Hematopoietic multipotent progenitor cell treated with erythropoietin and hydrocortisone succinate and interleukin-3 and kit ligand, for 6 days (in vitro differentiated cells): ENCODE results near the gene CDK2AP2.
A peak's percentile ranks its signal among the peaks of the same experiment; 100 is the strongest.
"Not testable (repeated sequence)": the region's sequence is repeated elsewhere in the genome, so short reads cannot be mapped to it uniquely, and the experiment has no call there.

ENCODE experiments used
- DNase-seq: peaks from one replicate; pipeline ENCODE4 v3.0.0-alpha.2; 2015

CDK2AP2 gene, protein sequence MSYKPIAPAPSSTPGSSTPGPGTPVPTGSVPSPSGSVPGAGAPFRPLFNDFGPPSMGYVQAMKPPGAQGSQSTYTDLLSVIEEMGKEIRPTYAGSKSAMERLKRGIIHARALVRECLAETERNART

DNA sequence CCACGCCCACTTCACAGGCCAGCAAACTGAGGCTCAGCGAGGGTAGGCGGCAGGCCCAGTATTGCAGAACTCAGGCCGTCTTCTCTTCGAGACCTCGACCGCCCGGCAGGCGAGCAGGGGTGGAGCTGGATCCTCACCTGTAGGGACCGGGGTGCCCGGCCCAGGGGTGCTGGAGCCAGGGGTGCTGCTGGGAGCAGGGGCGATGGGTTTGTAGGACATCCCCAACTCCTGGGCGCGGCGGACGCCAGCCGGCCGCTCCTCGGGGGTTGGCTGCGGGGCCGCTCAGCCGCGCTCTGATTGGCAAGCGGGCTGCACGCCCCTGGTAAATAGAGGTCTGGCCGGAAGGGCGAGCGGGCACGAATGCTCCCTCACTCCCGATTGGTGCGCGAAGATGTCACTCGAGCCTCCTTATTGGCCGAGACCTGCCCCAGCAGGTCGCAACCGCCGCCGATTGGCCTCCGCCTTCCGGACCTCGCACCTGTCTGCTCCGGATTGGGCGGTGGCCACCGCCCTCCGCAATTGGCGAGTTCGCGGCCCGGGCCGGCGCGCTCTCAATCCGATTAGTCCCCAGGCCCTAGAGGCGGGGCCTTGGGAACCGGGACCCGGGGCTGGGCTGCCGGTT lies at the start of gene CDK2AP2:
Gene CDK2AP2 (minus strand): TSS at position 299 of the 622 bp plus-strand sequence. CDS start 80 bp downstream, at position 219.
- DNase-seq, result peak; percentile 99

DNA sequence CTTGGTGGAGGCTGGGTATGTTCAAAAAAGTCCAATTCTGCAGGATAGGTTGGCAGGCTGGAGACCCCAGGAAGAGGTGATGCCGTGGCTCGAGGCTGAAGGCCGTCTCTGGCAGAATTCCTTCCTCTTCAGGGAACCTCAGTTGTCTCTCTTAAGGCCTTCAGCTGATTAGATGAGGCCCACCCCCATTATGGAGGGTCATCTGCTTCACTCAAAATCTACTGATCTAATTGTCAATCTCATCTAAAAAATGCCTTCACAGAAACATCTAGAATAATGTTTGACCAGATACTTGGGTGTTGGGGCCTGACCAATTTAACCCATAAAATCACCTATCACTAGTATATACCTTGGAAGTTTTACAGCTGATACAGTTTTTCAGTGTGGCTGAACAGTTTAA lies 48.3 kb upstream of the CDK2AP2 start:
- no peak for DNase-seq

DNA sequence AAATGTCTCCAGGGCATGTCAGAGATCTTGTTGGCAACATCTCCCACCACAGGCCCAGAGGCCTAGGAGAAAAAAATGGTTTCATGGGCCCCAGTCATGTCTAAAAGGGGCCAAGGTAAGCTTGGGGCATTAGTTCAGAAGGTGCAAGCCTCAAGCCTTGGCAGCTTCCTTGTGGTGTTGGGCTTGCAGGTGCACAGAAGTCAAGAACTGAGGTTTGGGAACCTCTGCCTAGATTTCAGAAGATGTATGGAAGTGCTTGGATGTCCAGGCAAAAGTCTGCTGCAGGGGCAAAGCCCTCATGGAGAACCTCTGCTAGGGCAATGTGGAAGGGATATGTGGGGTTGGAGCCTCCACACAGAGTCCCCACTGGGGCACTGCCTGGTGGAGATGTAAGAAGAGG lies 43.7 kb upstream of the CDK2AP2 start:
- DNase-seq, result not testable (repeated sequence)

DNA sequence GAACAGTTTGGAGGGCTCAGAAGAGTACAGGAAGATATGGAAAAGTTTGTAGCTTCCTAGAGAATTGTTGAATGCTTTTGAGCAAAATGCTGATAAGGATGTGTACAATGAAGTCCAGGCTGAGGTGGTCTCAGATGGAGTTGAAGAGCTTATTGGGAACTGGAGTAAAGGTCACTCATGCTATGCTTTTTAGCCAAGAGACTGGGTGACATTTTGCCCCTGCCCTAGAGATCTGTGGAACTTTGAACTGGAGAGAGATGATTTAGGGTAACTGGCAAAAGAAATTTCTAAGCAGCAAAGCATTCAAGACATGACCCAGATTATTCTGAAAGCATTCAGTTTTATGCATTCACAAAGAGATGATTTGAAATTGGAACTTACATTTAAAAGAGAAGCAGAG lies 43.2 kb upstream of the CDK2AP2 start:
- no peak for DNase-seq

DNA sequence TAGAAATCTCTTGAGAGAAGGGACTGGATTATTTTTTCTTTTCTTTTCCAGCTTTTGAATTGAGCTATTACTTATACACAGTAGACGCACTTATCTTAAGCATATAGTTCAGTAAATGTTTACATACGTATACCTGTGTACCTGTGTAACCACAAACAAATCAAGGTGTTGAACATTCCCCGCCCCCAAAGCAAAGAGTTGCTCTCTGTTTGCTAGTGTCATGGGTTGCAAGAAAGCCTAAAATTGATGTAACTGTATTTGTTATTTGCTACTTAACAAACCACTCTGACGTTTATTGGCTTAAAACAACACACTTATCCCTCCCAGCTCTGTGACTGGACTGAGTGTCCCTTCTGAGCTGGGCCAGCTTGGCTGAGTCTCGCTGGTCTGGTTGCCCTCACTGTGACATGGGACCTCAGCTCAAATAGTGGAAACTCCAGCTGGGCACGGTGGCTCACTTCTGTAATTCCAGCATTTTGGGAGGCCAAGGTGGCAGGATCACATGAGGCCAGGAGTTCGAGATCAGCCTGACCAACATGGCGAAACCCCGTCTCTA lies 40.7 kb upstream of the CDK2AP2 start:
- no peak for DNase-seq

DNA sequence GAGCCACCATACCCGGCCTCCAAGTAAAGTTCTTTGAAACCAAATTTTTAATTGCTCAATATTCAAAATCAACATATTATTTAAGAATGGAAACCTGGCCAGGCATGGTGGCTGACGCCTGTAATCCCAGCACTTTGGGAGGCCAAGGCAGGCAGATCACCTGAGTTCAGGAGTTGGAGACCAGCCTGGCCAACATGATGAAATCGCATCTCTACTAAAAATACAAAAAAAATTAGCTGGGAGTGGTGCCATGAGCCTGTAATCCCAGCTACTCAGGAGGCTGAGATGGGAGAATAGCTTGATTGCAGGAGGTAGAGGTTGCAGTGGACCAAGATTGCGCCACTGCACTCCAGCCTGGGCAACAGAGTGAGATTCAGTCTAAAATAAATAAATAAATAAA lies 40.1 kb upstream of the CDK2AP2 start:
- not testable (repeated sequence) for DNase-seq

DNA sequence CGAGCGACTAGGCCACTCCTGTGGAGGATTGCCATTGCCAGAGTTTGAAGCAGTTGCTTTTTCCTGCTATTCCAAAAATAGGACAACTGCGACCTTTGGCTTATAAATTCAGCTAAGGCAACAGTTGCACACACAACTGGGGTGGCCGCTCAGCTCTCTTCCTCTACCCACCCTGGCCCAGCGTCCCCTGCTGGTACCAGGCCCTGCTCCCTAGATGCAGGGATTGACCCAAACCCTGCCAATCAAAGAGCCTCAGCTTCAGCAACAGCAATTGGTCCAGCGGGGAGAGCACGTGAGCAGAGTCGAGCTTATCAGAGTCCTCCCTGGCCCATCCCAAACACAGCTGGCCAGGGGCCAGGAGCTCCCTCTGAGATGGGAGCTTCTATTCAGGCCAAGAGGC lies 37.3 kb upstream of the CDK2AP2 start:
- peak; percentile 70 for DNase-seq

DNA sequence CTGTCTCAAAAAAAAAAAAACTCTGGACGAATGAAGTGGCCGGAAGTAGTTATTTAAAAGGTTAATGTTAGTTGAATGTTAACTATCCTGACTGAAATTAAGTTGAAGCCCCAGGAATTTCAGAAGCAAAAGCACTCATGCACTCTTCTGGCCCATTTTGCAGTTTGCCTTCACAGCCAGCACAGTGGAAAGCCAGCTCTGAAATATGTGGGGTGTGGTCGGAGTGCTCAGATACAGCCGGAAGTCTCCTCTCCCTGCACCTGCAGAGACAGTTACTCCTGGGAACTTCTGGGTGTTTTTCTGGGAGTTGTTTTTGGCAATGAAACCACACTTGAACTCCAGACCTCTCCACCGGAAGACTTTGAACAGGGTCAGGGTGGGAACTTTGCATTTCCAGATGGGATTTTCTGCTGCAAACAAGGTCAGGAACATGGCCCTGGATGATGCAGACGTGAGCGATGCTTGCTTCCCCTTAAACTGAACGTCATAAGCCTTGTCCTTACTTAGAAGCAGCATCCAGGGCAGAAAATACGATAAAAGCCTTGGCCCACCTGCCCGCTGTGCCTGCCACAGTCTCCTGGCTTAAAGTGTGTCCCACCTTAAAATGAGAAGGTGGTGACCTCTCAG lies 36.8 kb upstream of the CDK2AP2 start:
- DNase-seq, result no peak

DNA sequence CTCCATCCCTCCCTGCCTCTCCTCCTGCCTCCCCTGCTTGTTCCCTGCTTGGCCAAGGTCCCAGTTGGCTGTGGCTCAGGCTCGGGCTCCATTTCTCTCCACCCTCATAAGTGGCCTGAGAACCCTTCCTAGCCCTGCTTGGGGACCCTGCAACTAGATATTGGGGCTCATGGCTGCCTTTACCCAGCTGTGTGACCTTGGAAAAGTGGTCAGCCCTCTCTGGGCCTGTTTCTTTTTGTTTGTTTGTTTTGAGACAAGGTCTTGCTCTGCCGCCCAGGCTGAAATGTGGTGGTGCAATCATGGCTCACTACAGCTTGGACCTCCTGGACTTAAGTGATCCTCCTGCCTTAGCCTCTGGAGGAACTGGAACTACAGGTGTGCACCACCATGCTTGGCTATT lies 35.6 kb upstream of the CDK2AP2 start:
- no peak for DNase-seq

DNA sequence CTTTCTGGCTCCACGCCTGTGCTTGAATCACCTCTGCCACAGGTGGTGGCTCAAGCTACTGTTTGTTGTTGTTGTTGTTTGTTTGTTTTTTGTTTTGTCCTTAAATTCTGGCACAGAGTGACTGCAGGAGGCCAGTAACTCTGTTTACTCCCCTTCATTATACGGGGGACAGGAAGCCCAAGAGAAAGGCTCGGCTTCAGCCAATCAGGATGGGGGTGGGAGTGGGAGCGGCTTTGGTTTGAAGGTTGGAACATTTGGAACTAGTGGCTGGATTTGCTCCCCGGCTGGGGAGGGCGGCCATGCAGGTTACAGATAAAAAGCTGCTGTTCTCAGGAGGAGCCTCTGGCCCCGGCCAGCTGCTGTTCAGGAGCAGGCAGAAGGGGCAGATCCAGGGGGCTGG lies 35.0 kb upstream of the CDK2AP2 start:
- no peak for DNase-seq

DNA sequence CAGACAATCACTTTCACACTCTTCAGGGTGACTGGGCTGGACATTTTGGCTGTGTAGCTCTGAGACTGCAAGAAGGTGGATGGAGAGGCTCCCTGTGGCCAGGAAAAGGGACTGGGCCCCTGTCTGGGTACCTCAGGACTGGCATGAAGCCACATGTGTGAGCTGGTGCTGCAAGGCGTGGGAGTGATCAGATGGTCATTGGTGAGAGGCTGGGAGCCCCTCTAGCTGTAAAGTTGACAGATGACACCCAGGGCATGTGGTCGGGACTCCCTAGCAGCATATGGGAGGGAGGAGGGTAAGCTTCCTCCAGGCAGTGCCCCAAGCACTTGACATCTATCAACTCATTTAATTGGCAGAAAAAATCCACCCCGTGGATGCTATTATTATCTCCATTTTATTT lies 34.2 kb upstream of the CDK2AP2 start:
- no peak for DNase-seq

DNA sequence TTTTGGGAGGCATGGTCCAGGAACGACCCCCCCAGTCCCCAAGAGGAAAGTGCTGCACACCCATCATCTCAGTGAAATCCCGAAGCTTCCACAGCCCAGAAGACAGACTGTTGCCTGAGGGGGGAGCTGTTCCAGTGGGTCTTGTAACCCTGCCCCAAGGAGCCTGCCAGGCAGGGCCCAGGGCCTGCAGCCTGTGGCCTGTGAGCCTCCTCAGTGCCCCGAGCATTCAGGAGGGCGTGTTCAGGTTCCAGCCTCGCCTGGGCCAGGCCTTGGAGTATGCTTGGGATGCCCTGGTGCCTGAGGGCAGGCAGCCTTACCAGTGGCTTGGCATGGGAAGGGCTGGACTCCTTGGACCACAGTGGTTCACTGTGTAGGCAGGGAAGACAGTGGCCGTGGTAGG lies 33.2 kb upstream of the CDK2AP2 start:
- DNase-seq, result no peak

DNA sequence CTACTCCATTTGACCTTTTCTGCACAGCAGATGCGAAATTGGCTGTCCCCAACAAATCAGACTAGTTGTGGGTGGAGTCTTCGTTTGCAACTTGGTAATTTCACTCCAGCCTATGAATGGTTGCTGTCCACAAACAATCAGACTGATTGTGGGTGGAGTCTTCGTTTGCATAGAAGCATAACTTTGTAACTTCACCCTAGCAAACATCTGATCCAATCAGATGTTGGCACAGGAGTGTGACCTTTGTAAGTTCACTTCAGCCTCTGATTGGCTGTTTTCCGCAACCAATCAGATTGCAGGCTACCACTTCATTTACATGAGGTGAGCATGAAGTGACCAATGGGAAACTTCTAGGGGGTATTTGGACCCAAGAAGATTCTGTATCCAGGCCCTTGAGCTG lies 31.6 kb upstream of the CDK2AP2 start:
- DNase-seq, result peak; percentile 9

DNA sequence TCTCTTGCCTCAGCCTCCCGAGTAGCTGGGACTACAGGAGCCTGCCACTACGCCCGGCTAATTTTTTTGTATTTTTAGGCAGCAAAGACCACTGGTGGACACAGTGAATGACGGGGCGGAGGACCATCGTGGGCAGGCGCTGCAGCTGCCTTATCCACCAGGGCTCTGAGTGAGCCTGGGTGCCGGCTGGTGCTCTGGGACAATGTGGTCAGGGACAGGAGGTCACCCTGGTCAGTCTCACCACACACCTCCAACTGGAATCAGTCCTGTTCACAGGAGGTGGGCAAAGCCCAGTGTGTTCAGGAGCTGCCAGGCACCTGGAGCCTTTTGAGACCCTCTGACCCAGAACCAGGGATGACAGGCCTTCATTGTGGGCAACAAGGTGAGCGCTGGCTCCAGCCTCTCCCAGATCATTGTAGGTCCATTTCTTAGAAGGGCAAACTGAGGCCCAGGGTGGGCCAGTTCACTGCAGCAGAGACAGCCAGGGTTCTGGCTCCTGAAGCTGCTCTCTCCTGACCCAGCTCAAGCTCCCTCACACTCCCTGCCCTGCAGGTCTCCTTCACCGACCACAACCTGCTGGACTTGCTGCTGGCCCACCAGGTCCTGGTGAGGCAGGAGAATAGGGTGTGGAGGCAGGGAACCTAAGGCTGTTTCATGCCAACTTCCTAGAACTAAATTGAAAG lies 31.0 kb upstream of the CDK2AP2 start:
- DNase-seq, result no peak

DNA sequence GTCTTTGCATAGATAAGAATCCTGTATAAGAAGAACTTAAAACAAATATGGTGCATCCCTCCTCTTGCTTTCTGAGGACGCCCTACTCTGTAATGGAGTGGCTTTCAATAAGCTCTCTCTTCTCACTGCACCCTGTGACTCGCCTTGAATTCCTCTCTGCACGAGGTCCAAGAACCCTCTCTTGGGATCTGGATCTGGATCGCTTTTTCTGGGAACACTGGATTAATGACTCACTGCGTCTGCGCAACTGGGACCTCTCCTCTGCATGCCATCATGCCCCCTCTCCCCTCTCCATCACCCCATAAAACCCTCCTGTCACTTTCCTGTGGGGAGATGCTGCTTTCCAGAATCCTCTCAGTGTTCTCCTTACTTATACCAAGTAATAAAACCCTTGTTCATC lies 30.3 kb upstream of the CDK2AP2 start:
- DNase-seq, result no peak

DNA sequence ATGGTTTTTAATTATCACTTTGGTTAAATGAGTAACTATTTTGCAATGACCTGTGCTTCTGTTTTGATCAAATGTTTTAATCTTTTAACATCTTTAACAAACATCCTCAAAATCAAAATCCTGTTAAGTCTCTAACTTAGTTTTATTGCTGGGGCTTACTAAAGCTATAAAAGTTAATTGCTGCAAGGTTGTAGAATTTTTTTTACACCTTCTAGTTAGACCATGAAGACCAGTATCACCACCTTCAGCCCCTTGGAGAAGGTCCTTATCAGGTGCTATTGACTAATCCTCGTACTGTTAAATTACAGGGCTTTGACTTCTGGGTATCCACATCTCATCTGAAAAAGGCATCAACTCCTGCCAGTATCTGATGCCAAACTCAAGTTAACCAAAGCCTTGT lies 27.6 kb upstream of the CDK2AP2 start:
- DNase-seq, result no peak

DNA sequence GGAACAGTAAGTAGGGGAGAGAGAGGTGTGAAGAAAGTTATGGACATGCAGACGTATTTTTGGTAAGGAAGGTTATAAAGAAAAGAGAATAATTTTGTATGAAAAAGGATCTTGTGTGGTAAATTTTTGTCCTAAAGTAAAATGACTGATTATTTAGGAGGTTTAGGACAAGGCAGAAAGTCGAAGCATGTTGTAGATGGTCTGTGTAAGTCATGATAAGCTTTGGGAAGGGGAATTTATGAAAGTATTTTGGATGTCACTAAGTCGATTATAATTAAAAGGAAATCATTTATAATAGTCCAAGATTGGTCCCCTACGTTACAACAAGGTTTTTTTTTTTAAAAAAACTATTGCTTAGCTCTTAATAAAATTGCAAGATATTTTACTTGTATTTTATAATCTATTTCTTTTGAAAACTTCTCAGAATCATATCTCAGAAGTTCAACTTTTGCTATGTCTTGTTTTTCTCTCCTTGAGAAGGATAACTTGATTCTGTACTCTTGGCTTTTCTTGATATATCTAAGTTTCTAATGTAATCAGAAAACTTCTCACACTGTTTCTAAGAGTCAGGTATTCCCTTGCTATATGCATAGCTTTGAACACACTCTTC lies 26.2 kb upstream of the CDK2AP2 start:
- peak; percentile 14 for DNase-seq

DNA sequence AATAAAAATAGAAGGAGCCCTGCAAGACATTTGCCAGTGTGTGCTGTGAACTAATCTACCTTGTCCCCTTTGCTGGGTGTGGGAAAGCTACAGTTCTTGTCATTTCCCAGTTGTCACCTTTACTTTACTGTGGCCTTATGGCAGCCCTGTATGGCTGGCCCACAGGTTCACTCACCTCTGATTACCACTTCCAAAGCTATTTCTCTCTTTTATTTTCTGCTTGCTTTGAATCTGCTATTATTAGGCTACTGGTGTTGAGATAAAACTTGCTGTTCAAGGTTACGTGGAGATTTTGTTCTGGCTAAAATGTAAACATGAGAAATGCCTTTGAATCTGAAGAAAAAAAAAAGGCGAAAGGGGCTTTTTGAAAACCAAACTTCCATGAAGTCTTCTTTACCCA lies 24.9 kb upstream of the CDK2AP2 start:
- DNase-seq, result no peak

DNA sequence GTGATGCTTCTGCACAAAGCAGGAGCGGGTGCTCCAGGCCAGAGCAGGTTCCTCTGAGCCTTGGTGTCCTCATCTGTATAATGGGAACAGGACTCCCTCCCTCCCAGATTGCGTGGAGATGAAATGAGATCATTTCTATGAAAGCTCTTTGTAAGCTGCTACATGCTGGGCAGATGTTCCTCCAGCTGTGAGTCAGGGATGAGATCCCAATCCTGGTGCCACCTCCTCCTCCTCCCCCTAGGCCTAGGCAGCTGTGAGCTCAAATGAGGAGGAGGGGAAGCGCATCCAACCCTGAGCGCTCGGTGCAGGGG lies 22.3 kb upstream of the CDK2AP2 start:
- no peak for DNase-seq

DNA sequence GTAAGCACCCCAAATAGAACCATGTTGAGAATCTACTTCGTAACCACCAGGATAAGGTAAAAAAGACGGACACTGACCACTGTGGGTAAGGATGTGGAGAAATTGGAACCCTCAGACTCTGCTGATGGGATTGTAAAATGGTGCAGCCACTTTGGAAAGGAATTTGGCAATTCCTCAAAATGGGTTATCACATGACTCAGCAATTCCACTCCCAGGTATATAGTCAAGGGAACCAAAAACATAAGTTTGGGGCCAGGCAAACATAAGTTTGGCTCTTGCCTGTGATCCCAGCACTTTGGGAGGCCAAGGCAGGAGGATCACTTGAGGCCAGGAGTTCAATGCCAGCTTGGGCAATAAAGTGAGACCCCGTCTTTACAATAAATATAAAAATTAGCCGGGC lies 20.4 kb upstream of the CDK2AP2 start:
- DNase-seq, result no peak

DNA sequence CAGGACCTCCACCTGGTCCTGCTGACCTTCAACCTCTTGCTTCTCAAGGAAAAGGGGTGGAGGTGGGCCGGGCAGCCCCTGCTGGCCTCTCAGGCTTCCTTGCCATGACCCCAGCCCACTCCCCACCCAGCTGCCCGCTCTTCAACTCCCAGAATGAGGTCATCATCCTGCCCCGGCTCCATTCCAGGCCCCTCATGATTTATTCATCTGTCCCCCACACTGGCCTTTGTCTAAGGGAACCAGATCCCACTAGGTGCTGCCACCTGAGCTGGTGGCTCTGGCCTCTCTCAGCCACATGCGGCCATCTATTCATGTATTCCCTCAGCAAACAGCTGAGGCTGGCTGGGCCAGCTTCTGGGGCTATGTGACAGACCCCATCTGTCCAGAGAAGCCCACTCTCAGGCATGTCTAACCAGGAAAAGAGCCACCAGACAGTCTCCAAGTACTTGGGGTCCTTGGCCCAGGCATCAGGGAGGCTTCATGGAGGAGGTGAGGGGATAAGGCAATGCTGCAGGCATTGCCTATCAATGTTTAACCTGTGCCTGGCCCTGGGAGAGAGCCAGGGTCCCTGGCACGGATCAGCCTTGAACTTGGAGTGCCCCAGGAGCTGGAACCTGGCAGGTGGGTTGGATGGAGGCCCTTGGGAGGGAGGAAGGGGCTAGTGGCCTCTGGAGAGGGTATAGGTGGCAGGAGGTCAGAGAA lies 17.5 kb upstream of the CDK2AP2 start:
- no peak for DNase-seq

DNA sequence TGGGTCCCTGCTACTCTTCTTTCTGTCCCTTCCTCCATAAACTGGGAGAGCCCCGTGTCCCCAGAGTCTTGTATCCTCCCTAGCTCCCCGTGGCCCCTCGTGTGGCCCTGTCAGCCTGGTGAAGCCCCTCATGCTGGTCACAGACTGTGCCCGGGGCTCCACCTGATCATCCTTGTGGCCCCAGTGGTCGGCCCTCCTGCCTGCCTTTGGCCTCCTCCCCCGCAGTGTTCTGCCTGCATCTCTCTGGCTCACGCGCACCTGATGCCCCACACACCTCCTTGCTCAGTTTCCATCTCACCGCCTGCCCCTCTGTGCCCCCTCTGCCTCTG lies 16.5 kb upstream of the CDK2AP2 start:
- no peak for DNase-seq
